ENCODE data around the gene GPS2.

DNA sequence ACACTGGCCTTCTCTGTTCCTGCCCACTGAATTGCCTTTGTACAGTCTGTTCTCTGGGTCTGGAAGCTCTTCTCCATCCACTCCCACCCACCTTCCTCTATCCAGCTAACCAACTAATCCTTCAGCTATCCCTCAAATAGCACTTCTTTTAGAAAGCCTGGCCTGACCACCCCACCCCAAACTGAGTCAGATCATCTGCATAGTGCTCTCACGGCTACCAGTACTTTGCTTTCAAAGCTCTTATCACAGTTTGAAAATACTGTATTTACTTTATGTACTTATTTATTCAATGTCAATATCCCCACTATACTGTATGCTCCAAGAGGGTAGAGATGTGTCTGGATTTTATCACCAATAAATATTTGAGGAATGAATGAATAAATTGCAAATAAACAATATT is 48.4 kb downstream of the GPS2 start:
- TF ChIP-seq SUZ12 (IDR thresholded peaks at IDR 0.05) (no peak), ARNT (IDR thresholded peaks at IDR 0.05) (no peak), CTBP1 (IDR thresholded peaks at IDR 0.05; ENCODE audit: borderline replicate concordance) (no peak), ZNF384 (IDR thresholded peaks at IDR 0.05) (no peak), HDGF (IDR thresholded peaks at IDR 0.05; ENCODE audit: borderline replicate concordance) (no peak), FOXK2 (IDR thresholded peaks at IDR 0.05) (no peak), ELF4 (IDR thresholded peaks at IDR 0.05) (no peak), SP1 (IDR thresholded peaks at IDR 0.05) (no peak), BHLHE40 (IDR thresholded peaks at IDR 0.05; ENCODE audit: borderline replicate concordance) (no peak)
- TF ChIP-seq, protein P1, sequence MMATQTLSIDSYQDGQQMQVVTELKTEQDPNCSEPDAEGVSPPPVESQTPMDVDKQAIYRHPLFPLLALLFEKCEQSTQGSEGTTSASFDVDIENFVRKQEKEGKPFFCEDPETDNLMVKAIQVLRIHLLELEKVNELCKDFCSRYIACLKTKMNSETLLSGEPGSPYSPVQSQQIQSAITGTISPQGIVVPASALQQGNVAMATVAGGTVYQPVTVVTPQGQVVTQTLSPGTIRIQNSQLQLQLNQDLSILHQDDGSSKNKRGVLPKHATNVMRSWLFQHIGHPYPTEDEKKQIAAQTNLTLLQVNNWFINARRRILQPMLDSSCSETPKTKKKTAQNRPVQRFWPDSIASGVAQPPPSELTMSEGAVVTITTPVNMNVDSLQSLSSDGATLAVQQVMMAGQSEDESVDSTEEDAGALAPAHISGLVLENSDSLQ (IDR thresholded peaks at IDR 0.05), result no peak
